ENCODE data around the gene VAV3.

Gene VAV3

GRCh38 chr1:107842241-107842640, 122.7 kb downstream of the VAV3 start:
- WGBS: 97% methylated on average over 2 of the region's 2 CpGs
- Histone ChIP-seq H2BK120ac (ENCODE audit: low read depth, low read length) (no peak overlapping the region), H4K91ac (ENCODE audit: low read length) (no peak overlapping the region), H3K9ac (ENCODE audit: low read length) (no peak overlapping the region), H2BK12ac (ENCODE audit: low read length in 2 of 2) (no peak overlapping the region), H3K27ac (ENCODE audit: low read length, poor library complexity, severe bottlenecking) (no peak overlapping the region), H2AK5ac (ENCODE audit: low read length, severe bottlenecking) (no peak overlapping the region), H3K4me1 (ENCODE audit: control insufficient read depth, insufficient read depth, low read depth, low read length) (no peaks in the 10 kb centered on the region), H3K23ac (ENCODE audit: low read length in 2 of 2) (no peak overlapping the region), H3K18ac (ENCODE audit: low read depth in 1 of 2, low read length in 2 of 2) (no peak overlapping the region), H3K27me3 (ENCODE audit: control insufficient read depth in 1 of 2, insufficient read depth in 1 of 2, low read length in 2 of 2) (no peaks in the 10 kb centered on the region), H3K9me3 (ENCODE audit: control insufficient read depth, low read length) (peaks cover 8% of the 10 kb centered on the region), H3K4me2 (ENCODE audit: low read length, poor library complexity, severe bottlenecking) (no peak overlapping the region), H2BK5ac (ENCODE audit: low read depth, low read length, poor library complexity, severe bottlenecking) (no peak overlapping the region), H3K4me3 (ENCODE audit: insufficient read depth in 1 of 2, low read depth in 1 of 2, low read length in 2 of 2) (peak overlapping the region in 1 of 2 experiments; percentile 39), H4K8ac (ENCODE audit: low read length) (peak overlapping the region; percentile 60), H2AFZ (ENCODE audit: low read depth, low read length) (no peak overlapping the region), H2BK15ac (ENCODE audit: low read depth, poor library complexity, severe bottlenecking) (no peak overlapping the region), H3K36me3 (ENCODE audit: control insufficient read depth in 1 of 2, insufficient read depth in 2 of 2, low read depth in 1 of 2, low read length in 2 of 2) (no peaks in the 10 kb centered on the region), H3K14ac (ENCODE audit: low read length in 2 of 2) (no peak overlapping the region), H3K79me1 (replicated peaks; ENCODE audit: low read length, poor library complexity, severe bottlenecking) (no peaks in the 10 kb centered on the region), H3K4ac (ENCODE audit: low read depth in 1 of 2, low read length in 2 of 2) (no peak overlapping the region)
- no peak for DNase-seq

GRCh38 chr1:107840725-107841124, 124.3 kb downstream of the VAV3 start:
- no peak overlapping the region for H3K4me2 ChIP-seq (ENCODE audit: low read length, poor library complexity, severe bottlenecking)
- H3K4me3 ChIP-seq (ENCODE audit: insufficient read depth in 1 of 2, low read depth in 1 of 2, low read length in 2 of 2): no peak overlapping the region
- no peak overlapping the region for H3K18ac ChIP-seq (ENCODE audit: low read depth in 1 of 2, low read length in 2 of 2)
- no peak overlapping the region for H2BK15ac ChIP-seq (ENCODE audit: low read depth, poor library complexity, severe bottlenecking)
- no peaks in the 10 kb centered on the region for H3K27me3 ChIP-seq (ENCODE audit: control insufficient read depth in 1 of 2, insufficient read depth in 1 of 2, low read length in 2 of 2)
- WGBS: 67% methylated on average over 1 of the region's 1 CpG
- no peaks in the 10 kb centered on the region for H3K4me1 ChIP-seq (ENCODE audit: control insufficient read depth, insufficient read depth, low read depth, low read length)
- no peak overlapping the region for H3K9ac ChIP-seq (ENCODE audit: low read length)
- no peak overlapping the region for H2AFZ ChIP-seq (ENCODE audit: low read depth, low read length)
- H2BK5ac ChIP-seq (ENCODE audit: low read depth, low read length, poor library complexity, severe bottlenecking): no peak overlapping the region
- no peak overlapping the region for H3K4ac ChIP-seq (ENCODE audit: low read depth in 1 of 2, low read length in 2 of 2)
- DNase-seq: no peak
- H2BK12ac ChIP-seq (ENCODE audit: low read length in 2 of 2): no peak overlapping the region
- no peak overlapping the region for H4K8ac ChIP-seq (ENCODE audit: low read length)
- H3K9me3 ChIP-seq (ENCODE audit: control insufficient read depth, low read length): peaks cover 11% of the 10 kb centered on the region
- H2BK120ac ChIP-seq (ENCODE audit: low read depth, low read length): no peak overlapping the region
- H3K36me3 ChIP-seq (ENCODE audit: control insufficient read depth in 1 of 2, insufficient read depth in 2 of 2, low read depth in 1 of 2, low read length in 2 of 2): no peaks in the 10 kb centered on the region
- no peak overlapping the region for H4K91ac ChIP-seq (ENCODE audit: low read length)
- H3K79me1 ChIP-seq (replicated peaks; ENCODE audit: low read length, poor library complexity, severe bottlenecking): no peaks in the 10 kb centered on the region
- H2AK5ac ChIP-seq (ENCODE audit: low read length, severe bottlenecking): no peak overlapping the region
- H3K27ac ChIP-seq (ENCODE audit: low read length, poor library complexity, severe bottlenecking): no peak overlapping the region
- H3K23ac ChIP-seq (ENCODE audit: low read length in 2 of 2): no peak overlapping the region
- H3K14ac ChIP-seq (ENCODE audit: low read length in 2 of 2): no peak overlapping the region

- Histone ChIP-seq H3K18ac (ENCODE audit: low read depth in 1 of 2, low read length in 2 of 2) (no peak overlapping the region), H3K4me3 (ENCODE audit: insufficient read depth in 1 of 2, low read depth in 1 of 2, low read length in 2 of 2) (no peak overlapping the region), H3K27ac (ENCODE audit: low read length, poor library complexity, severe bottlenecking) (no peak overlapping the region), H4K8ac (ENCODE audit: low read length) (no peak overlapping the region), H2AK5ac (ENCODE audit: low read length, severe bottlenecking) (no peak overlapping the region), H2BK12ac (ENCODE audit: low read length in 2 of 2) (no peak overlapping the region), H3K9me3 (ENCODE audit: control insufficient read depth, low read length) (peaks cover 11% of the 10 kb centered on the region), H2AFZ (ENCODE audit: low read depth, low read length) (no peak overlapping the region), H3K23ac (ENCODE audit: low read length in 2 of 2) (no peak overlapping the region), H3K4me1 (ENCODE audit: control insufficient read depth, insufficient read depth, low read depth, low read length) (no peaks in the 10 kb centered on the region), H2BK15ac (ENCODE audit: low read depth, poor library complexity, severe bottlenecking) (no peak overlapping the region), H3K4ac (ENCODE audit: low read depth in 1 of 2, low read length in 2 of 2) (no peak overlapping the region), H3K4me2 (ENCODE audit: low read length, poor library complexity, severe bottlenecking) (no peak overlapping the region), H3K27me3 (ENCODE audit: control insufficient read depth in 1 of 2, insufficient read depth in 1 of 2, low read length in 2 of 2) (no peaks in the 10 kb centered on the region), H3K36me3 (ENCODE audit: control insufficient read depth in 1 of 2, insufficient read depth in 2 of 2, low read depth in 1 of 2, low read length in 2 of 2) (no peaks in the 10 kb centered on the region), H3K14ac (ENCODE audit: low read length in 2 of 2) (no peak overlapping the region), H3K9ac (ENCODE audit: low read length) (no peak overlapping the region), H4K91ac (ENCODE audit: low read length) (no peak overlapping the region), H2BK5ac (ENCODE audit: low read depth, low read length, poor library complexity, severe bottlenecking) (no peak overlapping the region), H2BK120ac (ENCODE audit: low read depth, low read length) (no peak overlapping the region), H3K79me1 (replicated peaks; ENCODE audit: low read length, poor library complexity, severe bottlenecking) (no peaks in the 10 kb centered on the region)
- WGBS: 96% methylated on average over 4 of the region's 4 CpGs
- no peak for DNase-seq
Measured at GRCh38 chr1:107838056-107838455, 126.9 kb downstream of the VAV3 start.

DNA sequence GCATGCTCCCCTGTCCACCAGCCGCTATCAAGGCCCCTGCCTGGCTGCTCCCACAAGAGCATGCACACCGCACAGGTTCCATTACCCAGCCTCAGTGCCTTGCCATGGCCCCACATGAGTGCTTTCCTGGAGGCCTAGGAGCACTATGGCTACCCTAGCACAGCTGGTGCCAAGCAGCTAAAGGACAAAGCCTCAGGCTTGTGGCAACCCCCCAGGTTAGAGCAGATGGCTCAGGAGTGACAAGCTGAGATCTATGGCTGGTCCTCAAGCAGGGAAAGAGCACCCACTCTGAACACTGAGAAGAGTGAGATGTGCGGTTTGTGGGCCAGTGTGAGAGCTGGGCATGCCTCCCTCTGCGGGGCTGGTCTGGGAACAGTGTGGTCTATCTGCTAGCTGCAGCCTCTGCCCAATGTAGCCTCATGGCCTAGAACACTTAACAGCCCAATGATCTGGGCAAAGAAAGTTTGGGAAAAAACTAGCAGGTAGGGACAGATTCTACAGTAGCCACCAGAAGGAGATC, 129.8 kb downstream of the VAV3 start:
- Histone ChIP-seq H3K27ac (ENCODE audit: low read length, poor library complexity, severe bottlenecking) (no peak overlapping the region), H2BK12ac (ENCODE audit: low read length in 2 of 2) (no peak overlapping the region), H2BK5ac (ENCODE audit: low read depth, low read length, poor library complexity, severe bottlenecking) (no peak overlapping the region), H3K14ac (ENCODE audit: low read length in 2 of 2) (no peak overlapping the region), H3K4me3 (ENCODE audit: insufficient read depth in 1 of 2, low read depth in 1 of 2, low read length in 2 of 2) (peak overlapping the region in 1 of 2 experiments; percentile 9), H2AFZ (ENCODE audit: low read depth, low read length) (no peak overlapping the region), H3K4me1 (ENCODE audit: control insufficient read depth, insufficient read depth, low read depth, low read length) (no peaks in the 10 kb centered on the region), H2BK15ac (ENCODE audit: low read depth, poor library complexity, severe bottlenecking) (no peak overlapping the region), H3K4ac (ENCODE audit: low read depth in 1 of 2, low read length in 2 of 2) (no peak overlapping the region), H3K9ac (ENCODE audit: low read length) (no peak overlapping the region), H2BK120ac (ENCODE audit: low read depth, low read length) (no peak overlapping the region), H3K9me3 (ENCODE audit: control insufficient read depth, low read length) (peaks cover 11% of the 10 kb centered on the region), H3K18ac (ENCODE audit: low read depth in 1 of 2, low read length in 2 of 2) (peak overlapping the region in 1 of 2 experiments; percentile 23), H4K91ac (ENCODE audit: low read length) (peak overlapping the region; percentile 11), H3K79me1 (replicated peaks; ENCODE audit: low read length, poor library complexity, severe bottlenecking) (no peaks in the 10 kb centered on the region), H3K23ac (ENCODE audit: low read length in 2 of 2) (no peak overlapping the region), H3K27me3 (ENCODE audit: control insufficient read depth in 1 of 2, insufficient read depth in 1 of 2, low read length in 2 of 2) (no peaks in the 10 kb centered on the region), H3K4me2 (ENCODE audit: low read length, poor library complexity, severe bottlenecking) (no peak overlapping the region), H2AK5ac (ENCODE audit: low read length, severe bottlenecking) (no peak overlapping the region), H3K36me3 (ENCODE audit: control insufficient read depth in 1 of 2, insufficient read depth in 2 of 2, low read depth in 1 of 2, low read length in 2 of 2) (no peaks in the 10 kb centered on the region), H4K8ac (ENCODE audit: low read length) (peak overlapping the region; percentile 49)
- DNase-seq: no peak
- 95% methylated on average over 4 of the region's 4 CpGs for WGBS

Measured in mesenchymal stem cell (in vitro differentiated cells and primary cell).